ENCODE measurements around the gene EPB41L2.

Gene EPB41L2

GRCh38 chr6:130858498-130859160, 204.4 kb downstream of the EPB41L2 start:
- no peak for DNase-seq

GRCh38 chr6:130858054-130858453, 205.0 kb downstream of the EPB41L2 start:
- no peak for DNase-seq

- no peak for DNase-seq
Measured at GRCh38 chr6:130853555-130854183, 209.4 kb downstream of the EPB41L2 start.

- DNase-seq = no peak
Measured at GRCh38 chr6:130852844-130853554, 210.0 kb downstream of the EPB41L2 start.

- no peak for DNase-seq
Measured at GRCh38 chr6:130851026-130851425, 212.0 kb downstream of the EPB41L2 start.

- DNase-seq = no peak
Measured at GRCh38 chr6:130849594-130849993, 213.5 kb downstream of the EPB41L2 start.

- peak; percentile 36 for DNase-seq
Measured at GRCh38 chr6:130848945-130849344, 214.1 kb downstream of the EPB41L2 start.

- no peak for DNase-seq
Measured at GRCh38 chr6:130847001-130847910, 215.8 kb downstream of the EPB41L2 start.

- DNase-seq = no peak
Measured at GRCh38 chr6:130846501-130846900, 216.5 kb downstream of the EPB41L2 start.

GRCh38 chr6:130843575-130844320, 219.3 kb downstream of the EPB41L2 start:
- no peak for DNase-seq

- DNase-seq = no peak
Measured at GRCh38 chr6:130841128-130841728, 221.8 kb downstream of the EPB41L2 start.

GRCh38 chr6:130840050-130840449, 223.0 kb downstream of the EPB41L2 start:
- DNase-seq = no peak

GRCh38 chr6:130839379-130839778, 223.7 kb downstream of the EPB41L2 start:
- no peak for DNase-seq

GRCh38 chr6:130838951-130839350, 224.1 kb downstream of the EPB41L2 start:
- DNase-seq = no peak

- DNase-seq = no peak
Measured at GRCh38 chr6:130838250-130838860, 224.7 kb downstream of the EPB41L2 start.

GRCh38 chr6:130837067-130837466, 226.0 kb downstream of the EPB41L2 start:
- no peak for DNase-seq

- no peak for DNase-seq
Measured at GRCh38 chr6:130836055-130836640, 226.9 kb downstream of the EPB41L2 start.

GRCh38 chr6:130834482-130835251, 228.4 kb downstream of the EPB41L2 start:
- no peak for DNase-seq

- no peak for DNase-seq
Measured at GRCh38 chr6:130833569-130833968, 229.5 kb downstream of the EPB41L2 start.

- no peak for DNase-seq
Measured at GRCh38 chr6:130831607-130832006, 231.4 kb downstream of the EPB41L2 start.

Data from stimulated activated CD4-positive, alpha-beta T cell treated with anti-CD3 and anti-CD28 coated beads, Interleukin-1b, Interleukin-23, amount 100 ng/mL, for 48 hours (primary cell).